PC-3 (cell line): Measurements from ENCODE around the gene SACS. TPM values are rescaled to one million over a fixed set of nuclear protein-coding genes. Genes with fewer than 3 reads are reported as not detected.

Experiments
- ATAC-seq: fragments of 200-7000 bp; cut with Tn5 transposase; 2 replicates; pipeline ENCODE4 v1.9.1; 2020; ENCODE audit warnings: mild to moderate bottlenecking, moderate library complexity
- BruUV-seq: library from RNA; stranded (reverse); fragments of 400-500 nt; replicated peaks from 2 replicates; lab custom pipeline; 2021; lab: Mats Ljungman, UMichigan
- CTCF ChIA-PET: fragments of 300-600 bp; sonication (Branson Sonifier 250); formaldehyde crosslinking; loops from one replicate; lab custom pipeline; 2022; ENCODE audit warnings: antibody characterized with exemption; lab: Charles Lee
- POLR2A ChIA-PET: fragments of 300-600 bp; sonication (Branson Sonifier 250); formaldehyde crosslinking; loops from one replicate; lab custom pipeline; 2022; ENCODE audit warnings: antibody characterized with exemption; ENCODE audit not compliant: unreplicated experiment; lab: Charles Lee
- DNase-seq: peaks from one replicate; pipeline ENCODE4 v3.0.0-alpha.2; 2015
- H2AFZ ChIP-seq: fragments of 300-600 bp; sonication (generic); 2 replicates; pipeline ENCODE4 v1.6.0; 2016; ENCODE audit warnings: antibody characterized with exemption, low read length
- H3F3A ChIP-seq: fragments of 300-600 bp; sonication (generic); one replicate; pipeline ENCODE4 v1.6.0; 2017; ENCODE audit warnings: antibody characterized with exemption, low read length, control low read depth, mild to moderate bottlenecking; ENCODE audit not compliant: unreplicated experiment
- H3K27ac ChIP-seq: fragments of 300-600 bp; sonication (generic); 2 replicates; pipeline ENCODE4 v1.5.1; 2016; ENCODE audit warnings: mild to moderate bottlenecking, low read length
- H3K27me3 ChIP-seq: fragments of 300-600 bp; sonication (generic); 2 replicates; pipeline ENCODE4 v1.6.1; 2016; ENCODE audit warnings: low read length, mixed read lengths
- H3K36me3 ChIP-seq: fragments of 300-600 bp; sonication (generic); 2 replicates; pipeline ENCODE4 v1.6.1; 2016; ENCODE audit warnings: low read depth, mixed run types, low read length, mixed read lengths
- H3K4me1 ChIP-seq: fragments of 300-600 bp; sonication (generic); 2 replicates; pipeline ENCODE4 v1.5.1; 2016; ENCODE audit warnings: low read length; ENCODE audit not compliant: insufficient read depth
- H3K4me2 ChIP-seq: fragments of 300-600 bp; sonication (generic); 2 replicates; pipeline ENCODE4 v1.6.0; 2016; ENCODE audit warnings: low read length
- H3K4me3 ChIP-seq: fragments of 300-600 bp; sonication (generic); 2 replicates; pipeline ENCODE4 v1.5.1; 2016; ENCODE audit warnings: mild to moderate bottlenecking, low read length, mixed read lengths
- H3K79me2 ChIP-seq: fragments of 300-600 bp; sonication (generic); 2 replicates; pipeline ENCODE4 v1.6.1; 2017; ENCODE audit warnings: low read length, mixed read lengths
- H3K9ac ChIP-seq: fragments of 300-600 bp; sonication (generic); 2 replicates; pipeline ENCODE4 v1.6.0; 2016; ENCODE audit warnings: mild to moderate bottlenecking, low read length
- H3K9me2 ChIP-seq: fragments of 300-600 bp; sonication (generic); replicated peaks from 2 replicates; pipeline ENCODE4 v1.6.1; 2016; ENCODE audit warnings: mixed run types, low read length, mixed read lengths
- H3K9me3 ChIP-seq: fragments of 300-600 bp; sonication (generic); 2 replicates; pipeline ENCODE4 v1.6.1; 2016; ENCODE audit warnings: low read length, mixed read lengths
- H4K20me1 ChIP-seq: fragments of 300-600 bp; sonication (generic); 2 replicates; pipeline ENCODE4 v1.6.1; 2016; ENCODE audit warnings: low read length, mixed read lengths
- CTCF ChIP-seq: fragments of 300-600 bp; sonication (generic); conservative IDR thresholded peaks from 2 replicates; pipeline ENCODE4 v1.5.1; 2017; ENCODE audit warnings: antibody characterized with exemption, low read depth, mild to moderate bottlenecking, low read length
- EZH2 ChIP-seq: fragments of 300-600 bp; sonication (generic); IDR thresholded peaks from one replicate; pipeline ENCODE4 v1.6.1; 2017; ENCODE audit warnings: antibody characterized with exemption, mild to moderate bottlenecking, low read length; ENCODE audit not compliant: unreplicated experiment
- EZH2phosphoT487 ChIP-seq: fragments of 300-600 bp; sonication (generic); IDR thresholded peaks from 2 replicates; pipeline ENCODE4 v1.6.1; 2018; ENCODE audit warnings: mild to moderate bottlenecking, antibody characterized with exemption, low read length, borderline replicate concordance
- intact Hi-C: fragments of 100-400 bp; cut with micrococcal nuclease; formaldehyde crosslinking; loops from 2 replicates; pipeline ENCODE4 v1.9.0; 2023
- total RNA-seq: library from RNA; depleted of rRNA; stranded (reverse); fragments of >200 nt; gene quantifications from 2 replicates; pipeline ENCODE4 v1.2.3, GENCODE V29; 2014

Gene SACS
- total RNA-seq, 1 experiment from 2014 or later = 31.6 TPM

GRCh38 chr13:23468811-23469210 lies 35.3 kb upstream of the SACS start:
- H3K9me3 ChIP-seq = no peaks in the 10 kb centered on the region
- no peak for DNase-seq
- no peaks in the 10 kb centered on the region for H3F3A ChIP-seq
- intact Hi-C loops = loop anchor here (5.0 kb wide), 1 partner anchor 418 kb away; the partner anchor contains the start of gene MIPEP
- no peak overlapping the region for H2AFZ ChIP-seq
- no peak overlapping the region for H3K4me3 ChIP-seq
- no peak for ATAC-seq
- H3K27ac ChIP-seq = no peak overlapping the region
- no peak for TF ChIP-seq EZH2
- no peak for TF ChIP-seq EZH2phosphoT487
- no peak for TF ChIP-seq CTCF
- H3K9me2 ChIP-seq = no peaks in the 10 kb centered on the region
- H3K27me3 ChIP-seq = no peaks in the 10 kb centered on the region
- no peak overlapping the region for H3K9ac ChIP-seq
- POLR2A ChIA-PET = interaction anchor here (0.7 kb wide), 1 partner anchor 110 kb away, joined by 9 read pairs; no protein-coding TSS in a partner anchor
- no peaks in the 10 kb centered on the region for H3K79me2 ChIP-seq
- peaks cover 37% of the 10 kb centered on the region for H3K4me1 ChIP-seq
- H3K36me3 ChIP-seq = no peaks in the 10 kb centered on the region
- H4K20me1 ChIP-seq = no peaks in the 10 kb centered on the region
- CTCF ChIA-PET = no interaction called here
- BruUV-seq = no TSS peak
- no peak overlapping the region for H3K4me2 ChIP-seq

- H3K27ac ChIP-seq = no peak overlapping the region
- CTCF ChIA-PET = interaction anchor here (0.6 kb wide), 1 partner anchor 247 kb away, joined by 4 read pairs; no protein-coding TSS in a partner anchor
- no peak overlapping the region for H3K9ac ChIP-seq
- no TSS peak for BruUV-seq
- H3K36me3 ChIP-seq = no peaks in the 10 kb centered on the region
- intact Hi-C loops = loop anchor here (2.0 to 5.0 kb wide), 3 partner anchors 239 to 419 kb away; partner anchors contain the start of gene MIPEP
- no peak for TF ChIP-seq EZH2
- no peak for TF ChIP-seq CTCF
- no peak for TF ChIP-seq EZH2phosphoT487
- H3K9me2 ChIP-seq = no peaks in the 10 kb centered on the region
- no peaks in the 10 kb centered on the region for H4K20me1 ChIP-seq
- peaks cover 37% of the 10 kb centered on the region for H3K4me1 ChIP-seq
- no peaks in the 10 kb centered on the region for H3K9me3 ChIP-seq
- no peaks in the 10 kb centered on the region for H3K79me2 ChIP-seq
- no peaks in the 10 kb centered on the region for H3F3A ChIP-seq
- DNase-seq = no peak
- POLR2A ChIA-PET = no interaction called here
- no peak for ATAC-seq
- no peak overlapping the region for H3K4me3 ChIP-seq
- no peak overlapping the region for H2AFZ ChIP-seq
- no peaks in the 10 kb centered on the region for H3K27me3 ChIP-seq
- H3K4me2 ChIP-seq = no peak overlapping the region
Measured at GRCh38 chr13:23467932-23468278, 34.4 kb upstream of the SACS start.

DNA sequence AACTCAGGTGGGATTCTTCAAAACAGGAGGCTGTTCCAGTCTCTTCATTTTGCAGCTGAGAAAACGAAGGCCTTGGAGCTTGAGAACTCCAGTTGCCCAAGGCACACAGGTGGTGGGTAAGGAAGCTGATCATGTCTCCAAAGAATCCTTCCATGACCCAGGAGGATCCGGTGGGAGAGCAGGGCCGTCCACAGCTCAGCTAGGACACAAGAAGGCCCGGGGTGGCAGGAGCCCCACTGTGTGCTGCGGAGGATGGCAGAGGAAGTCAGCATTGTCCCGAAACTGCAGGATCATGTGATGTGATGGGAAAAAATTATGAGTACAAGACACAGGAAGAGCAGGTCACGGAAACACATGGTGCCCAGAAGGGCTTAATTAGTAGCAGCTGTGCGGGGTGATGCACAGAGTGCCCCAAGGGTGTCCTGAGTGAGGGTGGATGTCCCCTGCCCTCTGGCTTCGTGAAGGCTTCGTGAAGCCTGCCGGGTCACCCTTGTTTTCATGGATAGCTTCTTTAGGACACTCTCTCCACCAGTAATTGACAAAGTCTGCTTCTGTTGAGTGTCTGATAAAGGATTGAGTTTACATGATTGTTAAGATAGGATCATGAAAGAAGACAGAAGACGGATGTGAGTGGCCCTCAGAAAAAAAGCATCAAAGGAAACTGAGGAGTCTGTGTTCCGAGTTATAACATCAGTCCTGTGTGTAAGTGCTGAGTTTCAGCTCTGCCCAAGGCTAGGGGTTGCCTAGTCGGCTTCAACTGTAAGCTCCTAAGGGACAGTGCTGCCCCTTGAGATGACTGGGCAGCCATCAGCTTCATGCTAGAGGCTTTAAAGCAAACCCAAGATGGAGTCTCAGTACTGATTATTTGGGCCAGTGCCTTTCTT lies 33.8 kb upstream of the SACS start:
- peak overlapping the region; percentile 82; the same call in 1 of the 2 replicates for H3K4me2 ChIP-seq

More for the DNA sequence above, 33.8 kb upstream of the SACS start:
- H3K4me3 ChIP-seq = no peak overlapping the region
- ChIA-PET CTCF (interaction anchor here (0.6 to 1.0 kb wide), 4 partner anchors 101 to 248 kb away, joined by 3 to 4 read pairs (median 3); no protein-coding TSS in a partner anchor), POLR2A (no interaction called here)
- no peak; the same call in 1 of the 2 replicates for ATAC-seq
- H3K9me3 ChIP-seq = no peaks in the 10 kb centered on the region
- no peaks in the 10 kb centered on the region for H3K79me2 ChIP-seq
- intact Hi-C loops = loop anchor here (2.0 to 5.0 kb wide), 3 partner anchors 240 to 420 kb away; partner anchors contain the start of gene MIPEP
- H3K9ac ChIP-seq = peak overlapping the region; percentile 36; the same call in 1 of the 2 replicates
- peaks cover 34% of the 10 kb centered on the region for H3K4me1 ChIP-seq
- no peaks in the 10 kb centered on the region for H3K27me3 ChIP-seq
- no peaks in the 10 kb centered on the region for H3K36me3 ChIP-seq
- no TSS peak for BruUV-seq
- no peaks in the 10 kb centered on the region for H4K20me1 ChIP-seq
- peak overlapping the region; percentile 29; the same call in 1 of the 2 replicates for H3K27ac ChIP-seq
- DNase-seq = no peak
- H3F3A ChIP-seq = no peaks in the 10 kb centered on the region
- no peaks in the 10 kb centered on the region for H3K9me2 ChIP-seq
- H2AFZ ChIP-seq = peak overlapping the region; percentile 57
- TF ChIP-seq EZH2 (no peak), CTCF (no peak), EZH2phosphoT487 (no peak)
